Regular cardiac myocyte (primary cell): Measurements from ENCODE around the gene TMEM168. TPM values are rescaled to one million over a fixed set of nuclear protein-coding genes. Genes with fewer than 3 reads are reported as not detected.

Experiments used
- total RNA-seq: library from RNA; depleted of rRNA; stranded (reverse); fragments of >200 nt; gene quantifications from 2 replicates; pipeline ENCODE4 v1.2.3, GENCODE V29; 2014

TMEM168 gene, protein sequence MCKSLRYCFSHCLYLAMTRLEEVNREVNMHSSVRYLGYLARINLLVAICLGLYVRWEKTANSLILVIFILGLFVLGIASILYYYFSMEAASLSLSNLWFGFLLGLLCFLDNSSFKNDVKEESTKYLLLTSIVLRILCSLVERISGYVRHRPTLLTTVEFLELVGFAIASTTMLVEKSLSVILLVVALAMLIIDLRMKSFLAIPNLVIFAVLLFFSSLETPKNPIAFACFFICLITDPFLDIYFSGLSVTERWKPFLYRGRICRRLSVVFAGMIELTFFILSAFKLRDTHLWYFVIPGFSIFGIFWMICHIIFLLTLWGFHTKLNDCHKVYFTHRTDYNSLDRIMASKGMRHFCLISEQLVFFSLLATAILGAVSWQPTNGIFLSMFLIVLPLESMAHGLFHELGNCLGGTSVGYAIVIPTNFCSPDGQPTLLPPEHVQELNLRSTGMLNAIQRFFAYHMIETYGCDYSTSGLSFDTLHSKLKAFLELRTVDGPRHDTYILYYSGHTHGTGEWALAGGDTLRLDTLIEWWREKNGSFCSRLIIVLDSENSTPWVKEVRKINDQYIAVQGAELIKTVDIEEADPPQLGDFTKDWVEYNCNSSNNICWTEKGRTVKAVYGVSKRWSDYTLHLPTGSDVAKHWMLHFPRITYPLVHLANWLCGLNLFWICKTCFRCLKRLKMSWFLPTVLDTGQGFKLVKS
- total RNA-seq: 16.6 and 18.2 TPM in 2 replicates

DNA sequence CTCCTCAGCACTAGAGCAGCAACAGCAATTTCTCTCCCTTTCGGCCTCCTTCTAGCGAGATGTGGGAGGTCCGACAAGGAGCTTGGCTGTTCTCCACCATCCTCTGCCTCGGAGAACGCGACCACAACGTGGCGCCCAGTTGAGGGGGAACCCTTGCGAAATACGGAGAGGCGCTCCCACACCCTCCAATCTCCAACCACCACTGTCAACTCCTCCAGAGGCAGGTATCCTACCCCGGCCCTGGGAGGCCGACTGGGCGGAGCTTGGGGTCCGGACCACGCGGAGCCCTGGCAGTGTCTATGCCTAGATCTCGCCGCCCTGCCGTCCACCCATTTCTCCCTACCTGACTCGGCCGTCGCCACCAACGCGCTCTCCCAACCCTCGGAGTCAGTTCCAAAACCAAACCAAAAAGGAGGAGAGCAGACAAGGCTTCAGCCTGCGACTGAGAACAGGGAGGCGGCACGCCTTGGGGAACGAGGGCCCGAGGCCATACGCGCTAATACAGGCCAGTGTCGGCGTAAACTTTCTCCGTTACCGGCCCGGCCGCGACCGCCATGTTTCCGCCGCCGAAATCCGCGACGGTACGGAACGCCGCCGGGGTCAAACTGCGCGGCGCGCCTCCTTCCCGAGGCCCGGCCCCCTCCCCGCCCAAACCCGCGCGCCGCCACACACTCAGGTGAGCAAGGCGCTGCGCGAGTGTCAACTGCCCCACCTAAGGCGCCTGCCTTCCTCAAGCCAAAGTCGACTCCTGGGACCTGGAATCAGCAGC lies at the start of gene TMEM168:
Gene TMEM168 (minus strand): TSS at position 577 of the 769 bp plus-strand sequence. CDS start 5,568 bp downstream, outside the sequence.

